ENCODE results near the gene AMN. TPM values are rescaled to one million over a fixed set of nuclear protein-coding genes. Genes with fewer than 3 reads are reported as not detected.

Gene AMN
- total and polyA plus RNA-seq, 4 donors: 2.1 to 51.2 (median 8.6) TPM

GRCh38 chr14:102915292-102916110 lies 7.0 kb upstream of the AMN start:
- no peak for TF ChIP-seq ATF3 (IDR thresholded peaks at IDR 0.05)
- TF ChIP-seq RXRA (IDR thresholded peaks at IDR 0.05): no peak
- TF ChIP-seq HNF4A (conservative IDR thresholded peaks at IDR 0.05): no peak
- TF ChIP-seq ZBTB33 (IDR thresholded peaks at IDR 0.05): no peak
- TF ChIP-seq EGR1 (IDR thresholded peaks at IDR 0.05; ENCODE audit: low read depth in 2 of 2): no peak
- TF ChIP-seq GABPA (IDR thresholded peaks at IDR 0.05 in 1 of 2, conservative IDR thresholded peaks at IDR 0.05 in 1 of 2): no peak
- TF ChIP-seq MAX (IDR thresholded peaks at IDR 0.05): no peak
- no peak for TF ChIP-seq RAD21 (IDR thresholded peaks at IDR 0.05)
- Histone ChIP-seq H3K27me3 (ENCODE audit: control insufficient read depth in 4 of 4, insufficient read depth in 4 of 4, low read length in 3 of 4) (no peaks in the 10 kb centered on the region), H3K9me3 (ENCODE audit: control insufficient read depth in 4 of 4, low read length in 3 of 4) (no peaks in the 10 kb centered on the region), H3K4me3 (ENCODE audit: low read depth in 1 of 3, low read length in 3 of 3) (no peak overlapping the region), H3K4me1 (ENCODE audit: control insufficient read depth in 4 of 4, insufficient read depth in 4 of 4, low read length in 3 of 4) (peaks cover 0 to 9% (median 7%) of the 10 kb centered on the region in 4 donors), H3K36me3 (ENCODE audit: control insufficient read depth in 4 of 4, insufficient read depth in 3 of 4, low read depth in 1 of 4, low read length in 3 of 4) (no peaks in the 10 kb centered on the region), H3K27ac (ENCODE audit: low read depth in 1 of 2, low read length in 2 of 2) (no peak overlapping the region), H3K9ac (ENCODE audit: low read depth in 1 of 2, low read length in 2 of 2) (no peak overlapping the region)
- DNase-seq (ENCODE audit: low spot score): no peak
- 86% methylated on average over 19 of the region's 19 CpGs for WGBS

GRCh38 chr14:102916347-102917055 lies 6.0 kb upstream of the AMN start:
- Histone ChIP-seq H3K9me3 (ENCODE audit: control insufficient read depth in 4 of 4, low read length in 3 of 4) (no peaks in the 10 kb centered on the region), H3K27ac (ENCODE audit: low read depth in 1 of 2, low read length in 2 of 2) (no peak overlapping the region), H3K4me3 (ENCODE audit: low read depth in 1 of 3, low read length in 3 of 3) (no peak overlapping the region), H3K9ac (ENCODE audit: low read depth in 1 of 2, low read length in 2 of 2) (no peak overlapping the region), H3K27me3 (ENCODE audit: control insufficient read depth in 4 of 4, insufficient read depth in 4 of 4, low read length in 3 of 4) (no peaks in the 10 kb centered on the region), H3K4me1 (ENCODE audit: control insufficient read depth in 4 of 4, insufficient read depth in 4 of 4, low read length in 3 of 4) (peaks cover 0 to 9% (median 7%) of the 10 kb centered on the region in 4 donors), H3K36me3 (ENCODE audit: control insufficient read depth in 4 of 4, insufficient read depth in 3 of 4, low read depth in 1 of 4, low read length in 3 of 4) (no peaks in the 10 kb centered on the region)
- TF ChIP-seq GABPA (IDR thresholded peaks at IDR 0.05 in 1 of 2, conservative IDR thresholded peaks at IDR 0.05 in 1 of 2): no peak
- TF ChIP-seq RXRA (IDR thresholded peaks at IDR 0.05): no peak
- TF ChIP-seq SP1 (IDR thresholded peaks at IDR 0.05): no peak
- TF ChIP-seq MAX (IDR thresholded peaks at IDR 0.05): no peak
- TF ChIP-seq FOXA1 (IDR thresholded peaks at IDR 0.05): no peak
- no peak for TF ChIP-seq HNF4A (conservative IDR thresholded peaks at IDR 0.05)
- no peak for TF ChIP-seq RAD21 (IDR thresholded peaks at IDR 0.05)
- no peak for TF ChIP-seq EGR1 (IDR thresholded peaks at IDR 0.05; ENCODE audit: low read depth in 2 of 2)
- TF ChIP-seq CTCF (IDR thresholded peaks at IDR 0.05; ENCODE audit: low read depth, low read length, missing input control): no peak
- TF ChIP-seq JUND (IDR thresholded peaks at IDR 0.05): no peak
- no peak for TF ChIP-seq FOXA2 (IDR thresholded peaks at IDR 0.05)
- no peak for TF ChIP-seq ATF3 (IDR thresholded peaks at IDR 0.05)
- TF ChIP-seq REST (IDR thresholded peaks at IDR 0.05): no peak
- WGBS: 93% methylated on average over 18 of the region's 18 CpGs
- no peak for DNase-seq (ENCODE audit: low spot score)

All from liver (tissue), 9 donors.